Measurements from ENCODE around the gene LYZL4.

- TF ChIP-seq, protein P1, sequence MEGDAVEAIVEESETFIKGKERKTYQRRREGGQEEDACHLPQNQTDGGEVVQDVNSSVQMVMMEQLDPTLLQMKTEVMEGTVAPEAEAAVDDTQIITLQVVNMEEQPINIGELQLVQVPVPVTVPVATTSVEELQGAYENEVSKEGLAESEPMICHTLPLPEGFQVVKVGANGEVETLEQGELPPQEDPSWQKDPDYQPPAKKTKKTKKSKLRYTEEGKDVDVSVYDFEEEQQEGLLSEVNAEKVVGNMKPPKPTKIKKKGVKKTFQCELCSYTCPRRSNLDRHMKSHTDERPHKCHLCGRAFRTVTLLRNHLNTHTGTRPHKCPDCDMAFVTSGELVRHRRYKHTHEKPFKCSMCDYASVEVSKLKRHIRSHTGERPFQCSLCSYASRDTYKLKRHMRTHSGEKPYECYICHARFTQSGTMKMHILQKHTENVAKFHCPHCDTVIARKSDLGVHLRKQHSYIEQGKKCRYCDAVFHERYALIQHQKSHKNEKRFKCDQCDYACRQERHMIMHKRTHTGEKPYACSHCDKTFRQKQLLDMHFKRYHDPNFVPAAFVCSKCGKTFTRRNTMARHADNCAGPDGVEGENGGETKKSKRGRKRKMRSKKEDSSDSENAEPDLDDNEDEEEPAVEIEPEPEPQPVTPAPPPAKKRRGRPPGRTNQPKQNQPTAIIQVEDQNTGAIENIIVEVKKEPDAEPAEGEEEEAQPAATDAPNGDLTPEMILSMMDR (IDR thresholded peaks at IDR 0.05), result no peak
- TF ChIP-seq POLR2AphosphoS5 (IDR thresholded peaks at IDR 0.05), result no peak
- TF ChIP-seq POLR2A (IDR thresholded peaks at IDR 0.05), result no peak
Measured at GRCh38 chr3:42366550-42366949, 43.9 kb downstream of the LYZL4 start.
